IMR-90 (cell line): Measurements from ENCODE around the gene COPS4. TPM values are rescaled to one million over a fixed set of nuclear protein-coding genes. Genes with fewer than 3 reads are reported as not detected.
A peak's percentile ranks its signal among the peaks of the same experiment; 100 is the strongest.

Experiments used
- ATAC-seq: fragments of 200-7000 bp; cut with Tn5 transposase; 2 replicates; pipeline ENCODE4 v1.9.1; 2020; ENCODE audit warnings: low read depth, mild to moderate bottlenecking, moderate library complexity
- BruUV-seq: library from RNA; stranded (reverse); fragments of 400-500 nt; replicated peaks from 2 replicates; lab custom pipeline; 2021; lab: Mats Ljungman, UMichigan
- CTCF ChIA-PET: fragments of 300-600 bp; formaldehyde crosslinking; extraction: SDS; loops from one replicate; lab custom pipeline; 2021; ENCODE audit warnings: antibody characterized with exemption; lab: Yijun Ruan, JAX
- POLR2A ChIA-PET: fragments of 300-600 bp; sonication (Branson Sonifier 250); formaldehyde crosslinking; loops from one replicate; lab custom pipeline; 2022; ENCODE audit warnings: antibody characterized with exemption; ENCODE audit not compliant: unreplicated experiment; lab: Charles Lee
- DNase-seq: peaks from one replicate; pipeline ENCODE4 v3.0.0; 2013
- H2AFZ ChIP-seq: replicated peaks from 2 replicates; pipeline ENCODE3; 2013; ENCODE audit warnings: low read length, mild to moderate bottlenecking; ENCODE audit not compliant: poor library complexity
- H2AK5ac ChIP-seq: 2 replicates; pipeline ENCODE4 v1.6.1; 2013; ENCODE audit warnings: low read depth, low read length, inconsistent platforms
- H2AK9ac ChIP-seq: replicated peaks from 2 replicates; pipeline ENCODE3; 2013; ENCODE audit warnings: mild to moderate bottlenecking, low read depth, low read length, moderate library complexity; ENCODE audit not compliant: poor library complexity
- H2BK120ac ChIP-seq: 2 replicates; pipeline ENCODE4 v1.6.1; 2013; ENCODE audit warnings: low read depth, low read length, inconsistent platforms
- H2BK15ac ChIP-seq: 3 replicates; pipeline ENCODE4 v1.6.1; 2013; ENCODE audit warnings: low read depth, low read length, inconsistent platforms
- H2BK20ac ChIP-seq: 2 replicates; pipeline ENCODE4 v1.6.1; 2013; ENCODE audit warnings: low read depth, mild to moderate bottlenecking, inconsistent platforms, low read length, moderate library complexity
- H2BK5ac ChIP-seq: 2 replicates; pipeline ENCODE4 v1.6.1; 2013; ENCODE audit warnings: mild to moderate bottlenecking, low read depth, low read length, inconsistent platforms; ENCODE audit not compliant: poor library complexity, severe bottlenecking
- H3K14ac ChIP-seq: replicated peaks from 2 replicates; pipeline ENCODE4 v1.6.1; 2013; ENCODE audit warnings: low read depth, low read length, inconsistent platforms
- H3K18ac ChIP-seq: 2 replicates; pipeline ENCODE4 v1.6.1; 2013; ENCODE audit warnings: low read depth, low read length, control low read depth
- H3K23ac ChIP-seq: 2 replicates; pipeline ENCODE4 v1.6.1; 2013; ENCODE audit warnings: low read depth, low read length, inconsistent platforms
- H3K27ac ChIP-seq: 2 replicates; pipeline ENCODE4 v1.5.1; 2013; ENCODE audit warnings: mild to moderate bottlenecking, control low read depth, low read length; ENCODE audit not compliant: insufficient read depth
- H3K27me3 ChIP-seq: 2 replicates; pipeline ENCODE4 v1.6.1; 2013; ENCODE audit warnings: low read length; ENCODE audit not compliant: control insufficient read depth, insufficient read depth
- H3K36me3 ChIP-seq: 2 replicates; pipeline ENCODE4 v1.6.1; 2013; ENCODE audit warnings: low read length, mixed read lengths; ENCODE audit not compliant: control insufficient read depth, insufficient read depth
- H3K4ac ChIP-seq: 2 replicates; pipeline ENCODE4 v1.6.1; 2013; ENCODE audit warnings: low read depth, low read length, inconsistent platforms
- H3K4me1 ChIP-seq: 2 replicates; pipeline ENCODE4 v1.6.1; 2013; ENCODE audit warnings: low read length, mixed read lengths; ENCODE audit not compliant: control insufficient read depth, insufficient read depth
- H3K4me2 ChIP-seq: 2 replicates; pipeline ENCODE4 v1.6.1; 2013; ENCODE audit warnings: low read depth, mild to moderate bottlenecking, control low read depth, low read length, moderate library complexity
- H3K4me3 ChIP-seq: 2 replicates; pipeline ENCODE4 v1.5.1; 2013; ENCODE audit warnings: low read depth, mild to moderate bottlenecking, control low read depth, low read length, moderate library complexity; ENCODE audit not compliant: insufficient read depth
- H3K56ac ChIP-seq: 2 replicates; pipeline ENCODE4 v1.6.1; 2013; ENCODE audit warnings: low read length, inconsistent platforms; ENCODE audit not compliant: insufficient read depth; ENCODE audit errors: extremely low read depth
- H3K79me1 ChIP-seq, 2 experiments: 2 replicates each; pipeline ENCODE4 v1.6.1; 2013; ENCODE audit warnings: low read length in 2 of 2, inconsistent platforms in 1 of 2, low read depth in 1 of 2
- H3K9ac ChIP-seq: 2 replicates; pipeline ENCODE4 v1.6.1; 2013; ENCODE audit warnings: low read depth, low read length, control low read depth
- H3K9me1 ChIP-seq: 2 replicates; pipeline ENCODE4 v1.6.1; 2013; ENCODE audit warnings: low read length, inconsistent platforms; ENCODE audit not compliant: insufficient read depth
- H3K9me3 ChIP-seq: 2 replicates; pipeline ENCODE4 v1.6.1; 2013; ENCODE audit warnings: low read length; ENCODE audit not compliant: control insufficient read depth, insufficient read depth
- H4K20me1 ChIP-seq: 2 replicates; pipeline ENCODE4 v1.6.1; 2013; ENCODE audit warnings: low read length, inconsistent platforms; ENCODE audit not compliant: insufficient read depth
- H4K5ac ChIP-seq: 2 replicates; pipeline ENCODE4 v1.6.1; 2013; ENCODE audit warnings: mild to moderate bottlenecking, low read depth, low read length, control low read depth
- H4K8ac ChIP-seq, 2 experiments: 2 replicates each; pipeline ENCODE4 v1.6.1; 2013; ENCODE audit warnings: low read depth in 2 of 2, low read length in 2 of 2, control low read depth in 1 of 2, inconsistent platforms in 1 of 2
- H4K91ac ChIP-seq: 2 replicates; pipeline ENCODE4 v1.6.1; 2013; ENCODE audit warnings: low read depth, low read length, inconsistent platforms; ENCODE audit not compliant: insufficient read depth
- BHLHE40 ChIP-seq: fragments of 150-350 bp; IDR thresholded peaks from 2 replicates; pipeline ENCODE4 v1.6.1; 2016; ENCODE audit warnings: mild to moderate bottlenecking, low read depth, low read length
- CEBPB ChIP-seq: IDR thresholded peaks from 2 replicates; pipeline ENCODE4 v1.6.1; 2012; ENCODE audit warnings: low read depth, low read length, improper control_type of control experiment
- CHD1 ChIP-seq: IDR thresholded peaks from 2 replicates; pipeline ENCODE4 v1.6.1; 2012; ENCODE audit warnings: low read depth, low read length, improper control_type of control experiment
- FOS ChIP-seq: fragments of 150-350 bp; IDR thresholded peaks from 2 replicates; pipeline ENCODE4 v1.6.1; 2016; ENCODE audit warnings: low read depth, low read length
- MAFK ChIP-seq: IDR thresholded peaks from 2 replicates; pipeline ENCODE4 v1.6.1; 2012; ENCODE audit warnings: low read depth, low read length, improper control_type of control experiment
- MAZ ChIP-seq: IDR thresholded peaks from 2 replicates; pipeline ENCODE4 v1.6.1; 2012; ENCODE audit warnings: low read depth, mild to moderate bottlenecking, low read length, improper control_type of control experiment, moderate library complexity, borderline replicate concordance
- MXI1 ChIP-seq: IDR thresholded peaks from 2 replicates; pipeline ENCODE4 v1.6.1; 2012; ENCODE audit warnings: low read depth, mild to moderate bottlenecking, low read length, moderate library complexity, borderline replicate concordance
- NFE2L2 ChIP-seq: fragments of 150-350 bp; IDR thresholded peaks from 2 replicates; pipeline ENCODE4 v1.6.1; 2016; ENCODE audit warnings: low read depth, mild to moderate bottlenecking, low read length
- POLR2A ChIP-seq: IDR thresholded peaks from 2 replicates; pipeline ENCODE4 v1.6.1; 2012; ENCODE audit warnings: mild to moderate bottlenecking, low read depth, low read length
- RAD21 ChIP-seq: IDR thresholded peaks from 2 replicates; pipeline ENCODE4 v1.6.1; 2012; ENCODE audit warnings: low read length, improper control_type of control experiment
- RCOR1 ChIP-seq: IDR thresholded peaks from 2 replicates; pipeline ENCODE4 v1.6.1; 2012; ENCODE audit warnings: mild to moderate bottlenecking, low read length, improper control_type of control experiment; ENCODE audit not compliant: insufficient replicate concordance
- RFX5 ChIP-seq: IDR thresholded peaks from 2 replicates; pipeline ENCODE4 v1.8.0; 2012; ENCODE audit warnings: low read depth, mild to moderate bottlenecking, low read length, moderate library complexity
- SMC3 ChIP-seq: fragments of 150-350 bp; IDR thresholded peaks from 2 replicates; pipeline ENCODE4 v1.6.1; 2016; ENCODE audit warnings: low read depth, mild to moderate bottlenecking, antibody characterized with exemption, low read length, moderate library complexity
- dilution Hi-C: fragments of 300-500 bp; cut with HindIII; formaldehyde crosslinking; loops from one replicate; pipeline ENCODE4 v1.14.3; 2018; ENCODE audit warnings: low sequenced_read_pairs; ENCODE audit not compliant: unreplicated experiment
- in situ Hi-C: fragments of 300-500 bp; cut with MboI; formaldehyde crosslinking; loops from 3 replicates; pipeline ENCODE4 v1.14.3; 2019; ENCODE audit warnings: low sequenced_read_pairs, inconsistent platforms, mixed read lengths
- intact Hi-C: fragments of 100-400 bp; cut with micrococcal nuclease; formaldehyde crosslinking; loops from 2 replicates; pipeline ENCODE4 v1.10.0; 2022
- polyA plus RNA-seq, 3 experiments: library from polyadenylated mRNA; depleted of rRNA; stranded (reverse); fragments of >200 nt; gene quantifications; 2 replicates each; pipeline ENCODE4 v1.2.3, GENCODE V29; 2012; ENCODE audit warnings: low replicate concordance in 1 of 3
- total RNA-seq: library from RNA; depleted of rRNA; stranded (reverse); fragments of >200 nt; gene quantifications from 2 replicates; pipeline ENCODE4 v1.2.3, GENCODE V29; 2012
- TF ChIP-seq, protein P1 (sequence below): fragments of 150-350 bp; IDR thresholded peaks from 2 replicates; pipeline ENCODE4 v1.6.1; 2016; ENCODE audit warnings: low read depth, mild to moderate bottlenecking, low read length, moderate library complexity, borderline replicate concordance
- TF ChIP-seq, protein P2 (sequence below): fragments of 150-350 bp; IDR thresholded peaks from 2 replicates; pipeline ENCODE4 v1.6.1; 2017; ENCODE audit warnings: mild to moderate bottlenecking, antibody characterized with exemption, low read length, low read depth
- TF ChIP-seq, protein P3 (sequence below): conservative IDR thresholded peaks from 2 replicates; pipeline ENCODE4 v1.5.1; 2012; ENCODE audit warnings: mild to moderate bottlenecking, low read depth, low read length, improper control_type of control experiment

COPS4 gene
- total and polyA plus RNA-seq, 2 of the 4 experiments (the other 2 are of a cell fraction) = 40.1 to 115 TPM

DNA sequence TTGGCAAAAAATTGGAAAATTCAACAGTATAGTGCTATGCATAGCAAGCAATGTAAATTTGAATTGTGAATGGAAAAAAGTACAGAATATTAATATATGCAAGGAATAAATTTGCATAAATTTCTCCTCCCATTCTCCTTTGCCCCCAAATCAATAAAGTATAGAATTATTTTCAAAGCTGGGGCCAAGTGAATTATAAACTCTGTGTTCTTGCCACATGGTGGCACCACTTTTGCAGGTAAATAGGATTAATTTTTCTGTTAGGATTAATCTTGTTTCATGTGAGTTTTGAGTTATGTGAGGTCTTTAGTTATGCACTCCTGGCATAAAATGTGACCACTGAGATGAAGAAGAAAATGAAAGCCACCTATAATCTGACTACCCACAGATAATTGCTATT is 19.9 kb downstream of the COPS4 start:
- no peak overlapping the region for H2AK5ac ChIP-seq
- H2BK120ac ChIP-seq = no peak overlapping the region
- POLR2A ChIA-PET = no interaction called here
- ATAC-seq (no peak), DNase-seq (peak; percentile 15)
- H3K4ac ChIP-seq = no peak overlapping the region
- H2BK5ac ChIP-seq = no peak overlapping the region
- no peak overlapping the region for H4K91ac ChIP-seq
- CTCF ChIA-PET = interaction anchor here (0.6 to 1.0 kb wide), 3 partner anchors 90 to 226 kb away, joined by 3 to 4 read pairs (median 3); no protein-coding TSS in a partner anchor
- no peak overlapping the region for H3K4me3 ChIP-seq
- no peak overlapping the region for H4K5ac ChIP-seq
- H3K9me3 ChIP-seq = no peaks in the 10 kb centered on the region
- H3K36me3 ChIP-seq = peaks cover 19% of the 10 kb centered on the region
- H3K27me3 ChIP-seq = no peaks in the 10 kb centered on the region
- no peaks in the 10 kb centered on the region for H3K9me1 ChIP-seq
- no peak for TF ChIP-seq MAZ
- TF ChIP-seq RCOR1 = no peak
- TF ChIP-seq SMC3 = peak; percentile 37; the same call in 1 of the 2 replicates
- TF ChIP-seq, protein P1, sequence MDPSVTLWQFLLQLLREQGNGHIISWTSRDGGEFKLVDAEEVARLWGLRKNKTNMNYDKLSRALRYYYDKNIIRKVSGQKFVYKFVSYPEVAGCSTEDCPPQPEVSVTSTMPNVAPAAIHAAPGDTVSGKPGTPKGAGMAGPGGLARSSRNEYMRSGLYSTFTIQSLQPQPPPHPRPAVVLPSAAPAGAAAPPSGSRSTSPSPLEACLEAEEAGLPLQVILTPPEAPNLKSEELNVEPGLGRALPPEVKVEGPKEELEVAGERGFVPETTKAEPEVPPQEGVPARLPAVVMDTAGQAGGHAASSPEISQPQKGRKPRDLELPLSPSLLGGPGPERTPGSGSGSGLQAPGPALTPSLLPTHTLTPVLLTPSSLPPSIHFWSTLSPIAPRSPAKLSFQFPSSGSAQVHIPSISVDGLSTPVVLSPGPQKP = no peak
- TF ChIP-seq, protein P2, sequence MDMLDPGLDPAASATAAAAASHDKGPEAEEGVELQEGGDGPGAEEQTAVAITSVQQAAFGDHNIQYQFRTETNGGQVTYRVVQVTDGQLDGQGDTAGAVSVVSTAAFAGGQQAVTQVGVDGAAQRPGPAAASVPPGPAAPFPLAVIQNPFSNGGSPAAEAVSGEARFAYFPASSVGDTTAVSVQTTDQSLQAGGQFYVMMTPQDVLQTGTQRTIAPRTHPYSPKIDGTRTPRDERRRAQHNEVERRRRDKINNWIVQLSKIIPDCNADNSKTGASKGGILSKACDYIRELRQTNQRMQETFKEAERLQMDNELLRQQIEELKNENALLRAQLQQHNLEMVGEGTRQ = no peak
- no peak for TF ChIP-seq POLR2A
- TF ChIP-seq BHLHE40 = no peak
- peak; percentile 39 for TF ChIP-seq RAD21
- TF ChIP-seq MAFK = no peak
- TF ChIP-seq, protein P3, sequence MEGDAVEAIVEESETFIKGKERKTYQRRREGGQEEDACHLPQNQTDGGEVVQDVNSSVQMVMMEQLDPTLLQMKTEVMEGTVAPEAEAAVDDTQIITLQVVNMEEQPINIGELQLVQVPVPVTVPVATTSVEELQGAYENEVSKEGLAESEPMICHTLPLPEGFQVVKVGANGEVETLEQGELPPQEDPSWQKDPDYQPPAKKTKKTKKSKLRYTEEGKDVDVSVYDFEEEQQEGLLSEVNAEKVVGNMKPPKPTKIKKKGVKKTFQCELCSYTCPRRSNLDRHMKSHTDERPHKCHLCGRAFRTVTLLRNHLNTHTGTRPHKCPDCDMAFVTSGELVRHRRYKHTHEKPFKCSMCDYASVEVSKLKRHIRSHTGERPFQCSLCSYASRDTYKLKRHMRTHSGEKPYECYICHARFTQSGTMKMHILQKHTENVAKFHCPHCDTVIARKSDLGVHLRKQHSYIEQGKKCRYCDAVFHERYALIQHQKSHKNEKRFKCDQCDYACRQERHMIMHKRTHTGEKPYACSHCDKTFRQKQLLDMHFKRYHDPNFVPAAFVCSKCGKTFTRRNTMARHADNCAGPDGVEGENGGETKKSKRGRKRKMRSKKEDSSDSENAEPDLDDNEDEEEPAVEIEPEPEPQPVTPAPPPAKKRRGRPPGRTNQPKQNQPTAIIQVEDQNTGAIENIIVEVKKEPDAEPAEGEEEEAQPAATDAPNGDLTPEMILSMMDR = peak; percentile 46
- TF ChIP-seq MXI1 = no peak
- no peak for TF ChIP-seq RFX5
- no peak for TF ChIP-seq CEBPB
- TF ChIP-seq NFE2L2 = no peak
- no peak for TF ChIP-seq FOS
- TF ChIP-seq CHD1 = no peak
- H3K4me2 ChIP-seq = no peak overlapping the region
- H3K23ac ChIP-seq = no peak overlapping the region
- no peaks in the 10 kb centered on the region for H4K20me1 ChIP-seq
- no peak overlapping the region for H2AK9ac ChIP-seq
- no peak overlapping the region for H3K18ac ChIP-seq
- peaks cover 0 to 5% of the 10 kb centered on the region in 2 experiments; a peak in 1 of 4 replicates for H3K79me1 ChIP-seq
- no peak overlapping the region for H3K56ac ChIP-seq
- no TSS peak for BruUV-seq
- dilution Hi-C loops (no loop called here), intact Hi-C loops (loop anchor here (1.0 kb wide), 2 partner anchors 205 to 227 kb away; no protein-coding TSS in a partner anchor), in situ Hi-C loops (no loop called here)
- no peak overlapping the region for H3K14ac ChIP-seq
- no peaks in the 10 kb centered on the region for H3K4me1 ChIP-seq
- H3K27ac ChIP-seq = no peak overlapping the region
- H4K8ac ChIP-seq = no peak overlapping the region
- H2AFZ ChIP-seq = no peak overlapping the region
- no peak overlapping the region for H2BK20ac ChIP-seq
- H2BK15ac ChIP-seq = no peak overlapping the region
- H3K9ac ChIP-seq = no peak overlapping the region
